Mammary epithelial cell (primary cell): Measurements from ENCODE around the gene ANKRD60.

Experiments used
- CTCF ChIP-seq, 2 donors: IDR thresholded peaks in 1 of 2; conservative IDR thresholded peaks in 1 of 2; 2 replicates each; pipeline ENCODE4 v1.5.1; 2011 to 2012; ENCODE audit warnings: inconsistent platforms in 2 of 2, low read length in 2 of 2, mild to moderate bottlenecking in 2 of 2, control low read depth in 1 of 2, low read depth in 1 of 2; ENCODE audit not compliant: insufficient read depth in 1 of 2; ENCODE audit errors: extremely low read depth in 1 of 2
- EZH2 ChIP-seq: IDR thresholded peaks from 2 replicates; pipeline ENCODE4 v1.6.1; 2012; ENCODE audit warnings: low read length, inconsistent platforms, borderline replicate concordance

- TF ChIP-seq CTCF (conservative IDR thresholded peaks at IDR 0.05 in 1 of 2, IDR thresholded peaks at IDR 0.05 in 1 of 2; ENCODE audit: extremely low read depth in 1 of 2, insufficient read depth in 1 of 2, low read depth in 1 of 2, low read length in 2 of 2) = no peak
- TF ChIP-seq EZH2 = no peak
Measured at GRCh38 chr20:58216334-58216733, 12.1 kb downstream of the ANKRD60 start.
